Adipocyte (in vitro differentiated cells): ENCODE measurements around the gene NAA25.
"Not testable (repeated sequence)": the region's sequence is repeated elsewhere in the genome, so short reads cannot be mapped to it uniquely, and the experiment has no call there.

Source experiments
- DNase-seq: peaks from one replicate; pipeline ENCODE4 v3.0.0-alpha.2; 2015; ENCODE audit warnings: low read depth
- H3K27me3 ChIP-seq: replicated peaks from 2 replicates; pipeline ENCODE4 v1.7.0; 2013; ENCODE audit warnings: mild to moderate bottlenecking, low read length, moderate library complexity; ENCODE audit not compliant: control insufficient read depth, insufficient read depth
- H3K36me3 ChIP-seq: 2 replicates; pipeline ENCODE4 v1.7.0; 2013; ENCODE audit warnings: low read length, mild to moderate bottlenecking, moderate library complexity; ENCODE audit not compliant: control insufficient read depth, insufficient read depth, severe bottlenecking
- H3K4me1 ChIP-seq: 2 replicates; pipeline ENCODE4 v1.7.0; 2013; ENCODE audit warnings: mild to moderate bottlenecking, low read length, moderate library complexity; ENCODE audit not compliant: control insufficient read depth, insufficient read depth
- H3K4me3 ChIP-seq: 2 replicates; pipeline ENCODE4 v1.7.0; 2013; ENCODE audit warnings: mild to moderate bottlenecking, low read length, moderate library complexity
- H3K9ac ChIP-seq: 2 replicates; pipeline ENCODE4 v1.7.0; 2013; ENCODE audit warnings: mild to moderate bottlenecking, low read length, moderate library complexity
- H3K9me3 ChIP-seq: 2 replicates; pipeline ENCODE4 v1.7.0; 2013; ENCODE audit warnings: mild to moderate bottlenecking, low read length, moderate library complexity; ENCODE audit not compliant: control insufficient read depth

Gene NAA25

GRCh38 chr12:112013601-112014402, 94.8 kb downstream of the NAA25 start:
- peak overlapping the region; percentile 94 for H3K4me3 ChIP-seq
- no peaks in the 10 kb centered on the region for H3K27me3 ChIP-seq
- DNase-seq, result peak; percentile 73
- H3K9ac ChIP-seq, result peak overlapping the region; percentile 97
- H3K9me3 ChIP-seq, result no peaks in the 10 kb centered on the region
- peaks cover 13% of the 10 kb centered on the region for H3K36me3 ChIP-seq
- H3K4me1 ChIP-seq, result peaks cover 25% of the 10 kb centered on the region

GRCh38 chr12:112012775-112013600, 95.6 kb downstream of the NAA25 start, which contains the start of the genes ERP29 and TMEM116:
TSS of gene ERP29 (plus strand) at chr12:112013426. CDS start at chr12:112013466, 40 bp downstream.
TSS of gene TMEM116 (minus strand) at chr12:112013165. CDS start at chr12:112005270, 7,895 bp downstream.
- peak within 1 kb of the TSS; percentile 94 for H3K4me3 ChIP-seq
- peak; percentile 100 for DNase-seq

DNA sequence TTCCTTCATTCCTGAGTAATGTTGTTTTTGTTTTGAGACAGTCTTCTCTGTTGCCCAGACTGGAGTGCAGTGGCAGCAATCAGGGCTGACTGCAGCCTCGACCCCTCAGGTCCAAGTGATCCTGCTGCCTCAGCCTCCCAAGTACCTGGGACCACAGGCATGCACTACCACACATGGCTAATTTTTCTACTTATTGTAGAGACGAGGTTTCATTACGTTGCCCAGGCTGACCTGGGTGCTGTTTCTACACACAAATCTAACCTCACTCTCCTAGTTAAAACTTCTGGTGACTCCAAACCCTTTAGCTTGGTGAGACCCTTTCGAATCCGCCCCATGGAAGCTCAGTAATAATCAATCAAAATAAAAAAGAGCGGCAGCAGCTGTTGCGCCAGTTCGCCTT, 96.9 kb downstream of the NAA25 start:
- no peak for DNase-seq
- Histone ChIP-seq H3K27me3 (no peaks in the 10 kb centered on the region), H3K9me3 (no peaks in the 10 kb centered on the region), H3K9ac (peak overlapping the region; percentile 93), H3K4me1 (peaks cover 20% of the 10 kb centered on the region), H3K4me3 (peak overlapping the region; percentile 94), H3K36me3 (peaks cover 6% of the 10 kb centered on the region)

More at GRCh38 chr12:112012775-112013600, 95.6 kb downstream of the NAA25 start, which contains the start of the genes ERP29 and TMEM116:
- peak within 1 kb of the TSS; percentile 97 for H3K9ac ChIP-seq
- peaks cover 7% of the 10 kb centered on the region for H3K36me3 ChIP-seq
- no peaks in the 10 kb centered on the region for H3K9me3 ChIP-seq
- no peaks in the 10 kb centered on the region for H3K27me3 ChIP-seq
- H3K4me1 ChIP-seq, result peaks cover 20% of the 10 kb centered on the region

GRCh38 chr12:112010415-112011344, 97.9 kb downstream of the NAA25 start:
- no peak for DNase-seq
- Histone ChIP-seq H3K9ac (no peak overlapping the region), H3K9me3 (no peaks in the 10 kb centered on the region), H3K4me1 (peaks cover 29% of the 10 kb centered on the region), H3K27me3 (no peaks in the 10 kb centered on the region), H3K36me3 (no peaks in the 10 kb centered on the region), H3K4me3 (no peak overlapping the region)

DNA sequence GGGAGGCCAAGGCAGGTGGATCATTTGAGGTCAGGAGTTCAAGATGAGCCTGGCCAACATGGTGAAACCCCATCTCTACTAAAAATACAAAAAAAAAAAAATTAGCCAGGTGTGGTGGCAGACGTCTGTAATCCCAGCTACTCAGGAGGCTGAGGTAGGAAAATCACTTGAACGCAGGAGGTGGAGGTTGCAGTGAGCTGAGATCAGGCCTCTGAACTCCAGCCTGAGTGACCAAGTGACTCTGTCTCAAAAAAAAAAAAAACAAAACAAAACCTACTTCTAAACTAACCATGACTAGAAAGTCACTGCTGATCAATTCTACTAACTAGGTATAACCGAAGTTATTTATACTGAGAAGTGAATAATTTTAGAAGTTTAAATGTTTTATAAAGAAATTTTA, 99.0 kb downstream of the NAA25 start:
- H3K9ac ChIP-seq, H3K4me3 ChIP-seq, H3K27me3 ChIP-seq, H3K9me3 ChIP-seq, DNase-seq, H3K36me3 ChIP-seq: not testable (repeated sequence)
- peaks cover 29% of the 10 kb centered on the region for H3K4me1 ChIP-seq

DNA sequence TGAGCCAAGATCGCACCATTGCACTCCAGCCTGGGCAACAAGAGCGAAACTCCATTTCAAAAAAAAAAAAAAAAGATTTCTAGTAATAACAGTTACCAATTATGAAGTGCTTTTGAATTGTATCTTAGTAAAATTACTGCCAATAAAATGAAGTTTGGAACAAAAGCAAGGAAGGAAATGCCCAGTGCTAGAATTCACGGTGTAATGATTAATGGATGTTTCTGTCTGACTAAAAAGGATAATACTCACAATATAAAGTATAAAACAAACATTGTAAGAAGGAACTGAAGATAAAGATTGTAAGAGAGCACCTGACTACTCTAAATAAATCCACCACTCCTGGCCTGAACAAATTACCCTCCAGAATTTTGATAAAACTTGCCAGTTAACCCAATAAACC, 99.7 kb downstream of the NAA25 start:
- no peaks in the 10 kb centered on the region for H3K9me3 ChIP-seq
- no peak overlapping the region for H3K9ac ChIP-seq
- H3K4me3 ChIP-seq, result no peak overlapping the region
- H3K4me1 ChIP-seq, result peaks cover 25% of the 10 kb centered on the region
- H3K36me3 ChIP-seq, result no peaks in the 10 kb centered on the region
- no peak for DNase-seq
- no peaks in the 10 kb centered on the region for H3K27me3 ChIP-seq

DNA sequence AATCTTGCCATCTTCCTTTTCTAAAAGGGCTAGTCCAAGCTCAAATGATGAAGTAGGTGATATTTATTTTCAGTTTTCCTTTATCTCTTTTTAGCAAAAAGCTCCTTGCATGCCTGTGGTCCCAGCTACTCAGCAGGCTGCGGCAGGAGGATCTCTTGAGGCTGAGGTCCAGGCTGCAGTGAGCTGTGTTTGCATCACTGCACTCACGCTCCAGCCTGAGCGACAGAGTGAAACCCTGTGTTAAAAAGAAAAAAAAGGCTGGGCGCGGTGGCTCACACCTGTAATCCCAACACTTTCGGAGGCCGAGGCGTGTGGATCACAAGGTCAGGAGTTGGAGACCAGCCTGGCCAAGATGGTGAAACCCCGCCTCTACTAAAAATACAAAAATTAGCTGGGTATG, 100.6 kb downstream of the NAA25 start:
- H3K36me3 ChIP-seq, result no peaks in the 10 kb centered on the region

GRCh38 chr12:112005419-112006395, 102.9 kb downstream of the NAA25 start:
- peak; percentile 24 for DNase-seq
- peak overlapping the region; percentile 51 for H3K4me3 ChIP-seq
- no peaks in the 10 kb centered on the region for H3K9me3 ChIP-seq
- H3K36me3 ChIP-seq, result peaks cover 3% of the 10 kb centered on the region
- peaks cover 16% of the 10 kb centered on the region for H3K4me1 ChIP-seq
- H3K9ac ChIP-seq, result peak overlapping the region; percentile 47
- no peaks in the 10 kb centered on the region for H3K27me3 ChIP-seq

More for the DNA sequence above, 100.6 kb downstream of the NAA25 start:
- Histone ChIP-seq H3K9ac (no peak overlapping the region), H3K4me1 (peaks cover 25% of the 10 kb centered on the region), H3K4me3 (no peak overlapping the region), H3K27me3 (no peaks in the 10 kb centered on the region), H3K9me3 (no peaks in the 10 kb centered on the region)
- DNase-seq, result no peak

GRCh38 chr12:112004041-112004440, 104.5 kb downstream of the NAA25 start:
- Histone ChIP-seq H3K4me3 (no peak overlapping the region), H3K9me3 (no peaks in the 10 kb centered on the region), H3K4me1 (peaks cover 16% of the 10 kb centered on the region), H3K9ac (no peak overlapping the region), H3K36me3 (peaks cover 3% of the 10 kb centered on the region), H3K27me3 (no peaks in the 10 kb centered on the region)
- no peak for DNase-seq

- H3K4me1 ChIP-seq, result peaks cover 26% of the 10 kb centered on the region
- no peak overlapping the region for H3K9ac ChIP-seq
- no peaks in the 10 kb centered on the region for H3K27me3 ChIP-seq
- H3K36me3 ChIP-seq, result peaks cover 3% of the 10 kb centered on the region
- no peaks in the 10 kb centered on the region for H3K9me3 ChIP-seq
- no peak overlapping the region for H3K4me3 ChIP-seq
- peak; percentile 29 for DNase-seq
Observed at GRCh38 chr12:112001576-112001975, 107.0 kb downstream of the NAA25 start.
